HG02981 (cell line): ENCODE data around the gene HEPACAM.
"Not testable (repeated sequence)": the region's sequence is repeated elsewhere in the genome, so short reads cannot be mapped to it uniquely, and the experiment has no call there.

Experiments
- ATAC-seq: cut with Tn5 transposase; IDR thresholded peaks from one replicate; pipeline ENCODE4 v1.9.1; 2021; ENCODE audit warnings: mild to moderate bottlenecking, moderate library complexity; ENCODE audit not compliant: unreplicated experiment

Gene HEPACAM, protein sequence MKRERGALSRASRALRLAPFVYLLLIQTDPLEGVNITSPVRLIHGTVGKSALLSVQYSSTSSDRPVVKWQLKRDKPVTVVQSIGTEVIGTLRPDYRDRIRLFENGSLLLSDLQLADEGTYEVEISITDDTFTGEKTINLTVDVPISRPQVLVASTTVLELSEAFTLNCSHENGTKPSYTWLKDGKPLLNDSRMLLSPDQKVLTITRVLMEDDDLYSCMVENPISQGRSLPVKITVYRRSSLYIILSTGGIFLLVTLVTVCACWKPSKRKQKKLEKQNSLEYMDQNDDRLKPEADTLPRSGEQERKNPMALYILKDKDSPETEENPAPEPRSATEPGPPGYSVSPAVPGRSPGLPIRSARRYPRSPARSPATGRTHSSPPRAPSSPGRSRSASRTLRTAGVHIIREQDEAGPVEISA

DNA sequence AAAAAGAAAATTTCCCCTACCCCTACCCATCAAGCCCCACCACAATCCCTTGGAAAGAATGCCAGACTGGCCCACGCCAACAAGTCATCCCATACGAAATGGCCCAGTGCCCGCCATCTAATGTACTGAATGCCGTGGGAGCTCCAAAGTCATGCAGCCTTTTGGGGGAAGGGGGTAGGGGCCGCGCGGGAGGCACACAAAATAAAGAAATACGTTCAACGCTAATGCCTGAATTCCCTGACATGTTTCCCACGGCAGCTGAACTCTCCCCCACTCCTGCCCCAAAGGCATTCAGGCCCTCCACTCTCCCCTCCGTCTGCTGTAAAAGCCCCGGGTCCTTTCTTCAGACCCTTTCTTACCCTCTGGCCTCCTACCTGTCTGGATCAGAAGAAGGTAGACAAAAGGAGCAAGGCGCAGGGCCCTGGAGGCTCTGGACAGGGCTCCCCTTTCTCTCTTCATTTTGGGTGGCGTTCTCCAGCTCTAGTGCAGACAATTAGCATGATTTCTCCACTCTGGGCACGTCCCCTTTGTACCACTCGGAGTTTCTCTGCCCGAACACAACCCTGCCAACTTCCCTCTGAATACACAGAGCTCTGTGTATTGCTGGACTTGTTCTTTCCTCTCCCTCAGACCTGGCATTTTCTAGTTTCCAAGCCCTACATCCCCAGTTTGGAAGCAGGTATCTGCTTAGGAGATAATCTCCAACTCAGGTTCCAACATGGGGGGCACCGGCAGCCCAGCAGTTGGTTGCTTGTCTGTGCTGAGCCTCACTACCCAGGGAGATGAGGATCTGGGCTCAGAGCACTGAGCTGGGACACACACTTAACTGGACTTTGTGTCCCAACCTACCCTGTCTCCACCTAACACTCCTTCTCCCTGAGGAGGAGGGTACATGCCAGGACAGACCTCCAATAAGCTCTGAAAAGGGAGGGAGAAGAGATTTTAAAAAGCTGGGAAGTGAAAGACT is at the start of gene HEPACAM:
Gene HEPACAM, minus strand, starts transcription at position 500 of the 967 bp plus-strand sequence. Its CDS starts 41 bp downstream, at position 459.
- ATAC-seq, result no peak

GRCh38 chr11:124984512-124984854 is 48.6 kb upstream of the HEPACAM start:
- no peak for ATAC-seq

DNA sequence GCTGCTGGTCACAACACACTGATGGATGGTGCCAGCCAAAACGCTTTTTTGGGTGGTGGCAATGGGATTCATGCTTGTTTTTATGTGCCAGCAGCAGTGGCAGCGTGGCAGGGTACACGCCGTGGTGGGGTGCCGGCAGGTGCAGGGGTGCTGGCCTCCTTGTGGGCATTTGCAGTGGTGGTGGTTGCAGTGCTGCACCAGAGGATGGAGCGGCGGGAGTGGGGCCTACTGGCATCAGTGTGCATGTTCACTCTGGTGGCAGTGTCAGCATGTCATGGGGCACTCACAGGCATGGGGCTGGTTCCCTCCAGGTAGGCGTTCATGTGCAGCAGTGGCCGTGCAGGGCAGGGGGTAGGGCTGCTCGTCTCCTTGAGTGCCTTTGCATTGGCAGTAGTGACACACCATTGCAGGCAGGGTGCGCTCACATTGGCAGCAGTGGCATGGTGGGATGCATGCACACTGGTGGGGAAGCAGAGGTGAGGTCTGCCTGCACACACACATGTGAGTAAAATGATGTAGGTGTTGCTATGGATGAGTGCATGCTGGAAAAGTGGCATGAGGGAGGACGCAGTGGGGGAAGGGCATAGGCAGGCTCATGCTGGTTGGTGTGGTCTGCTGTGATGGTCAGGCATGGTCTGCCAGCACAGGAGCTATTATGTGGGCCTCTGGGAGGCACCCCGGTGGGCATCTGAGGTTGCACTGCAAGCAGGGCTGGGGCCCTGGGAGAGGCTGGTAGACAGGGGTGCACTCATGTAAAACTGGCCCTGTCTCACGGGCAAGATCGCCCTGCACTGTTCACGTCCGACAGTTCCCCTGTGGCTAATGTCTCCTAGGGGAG is 48.0 kb upstream of the HEPACAM start:
- no peak for ATAC-seq

- no peak for ATAC-seq
These were observed 46.2 kb upstream of the HEPACAM start for GRCh38 chr11:124982043-124982442.

DNA sequence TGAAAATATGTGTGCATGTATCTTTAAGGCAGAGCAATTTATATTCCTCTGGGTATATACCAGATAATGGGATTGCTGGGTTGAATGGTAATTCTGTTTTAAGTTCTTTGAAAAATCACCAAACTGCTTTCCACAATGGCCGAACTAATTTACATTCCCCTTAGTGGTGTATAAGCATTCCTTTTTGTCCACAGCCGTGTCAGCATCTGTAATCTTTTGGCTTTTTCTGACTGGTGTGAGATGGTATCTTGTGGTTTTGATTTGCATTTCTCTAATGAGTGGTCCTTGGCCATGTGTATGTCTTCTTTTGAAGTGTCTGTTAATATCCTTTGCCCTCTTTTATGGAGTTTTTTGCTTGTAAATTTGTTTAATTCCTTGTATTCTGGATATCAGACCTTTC is 42.5 kb upstream of the HEPACAM start:
- ATAC-seq, result no peak

DNA sequence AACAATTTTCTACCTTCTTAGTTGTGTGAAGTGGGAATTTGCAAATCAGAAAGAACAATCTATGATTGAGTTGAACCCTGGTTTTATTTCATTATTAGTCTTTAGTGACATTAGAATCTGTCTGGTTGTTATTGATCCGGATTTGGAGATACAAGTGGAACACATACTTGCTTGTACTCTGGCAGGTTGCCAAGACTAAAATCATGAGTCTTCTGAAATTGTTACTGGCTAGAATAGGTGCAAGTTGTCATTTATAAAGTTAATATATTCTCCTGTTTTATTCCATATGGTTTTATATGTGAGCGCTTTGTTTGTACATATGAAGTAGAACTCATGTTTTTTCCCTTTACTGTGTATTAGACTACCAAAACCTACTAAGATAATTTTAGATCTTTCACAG is 41.2 kb upstream of the HEPACAM start:
- no peak for ATAC-seq

- no peak for ATAC-seq
These were observed 40.7 kb upstream of the HEPACAM start for GRCh38 chr11:124976531-124976930.

- ATAC-seq, result no peak
These were observed 36.0 kb upstream of the HEPACAM start for GRCh38 chr11:124971810-124972209.

GRCh38 chr11:124970925-124971324 is 35.1 kb upstream of the HEPACAM start:
- ATAC-seq, result no peak

GRCh38 chr11:124968197-124968596 is 32.4 kb upstream of the HEPACAM start:
- not testable (repeated sequence) for ATAC-seq

GRCh38 chr11:124961972-124962609 is 26.2 kb upstream of the HEPACAM start:
- peak; percentile 94 for ATAC-seq

- ATAC-seq, result no peak
These were observed 19.2 kb upstream of the HEPACAM start for GRCh38 chr11:124955035-124955434.

- ATAC-seq, result no peak
These were observed 18.7 kb upstream of the HEPACAM start for GRCh38 chr11:124954590-124954955.

GRCh38 chr11:124953753-124954589 is 18.1 kb upstream of the HEPACAM start, which contains the start of gene CCDC15:
Gene CCDC15 (plus strand): TSS chr11:124954202. CDS start chr11:124954733, 531 bp downstream.
- peak; percentile 100 for ATAC-seq

DNA sequence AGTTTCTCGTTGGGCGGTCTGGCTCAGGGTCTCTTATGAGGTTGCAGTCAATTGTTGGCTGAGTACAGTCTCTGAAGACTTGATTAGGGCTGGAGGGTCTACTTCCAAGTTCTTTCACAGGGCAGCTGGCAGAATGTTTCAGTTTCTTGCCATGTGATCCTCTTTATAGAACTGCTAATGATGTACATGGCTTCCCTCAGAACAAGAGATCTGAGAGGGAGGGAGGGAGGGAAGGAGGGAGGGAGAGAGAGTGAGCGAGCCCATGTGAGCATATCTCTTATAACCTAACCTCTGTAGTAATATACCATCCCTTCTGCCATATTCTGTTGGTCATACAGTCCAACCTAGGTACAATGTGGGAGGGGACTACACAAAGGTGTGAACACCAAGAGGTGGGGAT is 15.5 kb upstream of the HEPACAM start:
- no peak for ATAC-seq

DNA sequence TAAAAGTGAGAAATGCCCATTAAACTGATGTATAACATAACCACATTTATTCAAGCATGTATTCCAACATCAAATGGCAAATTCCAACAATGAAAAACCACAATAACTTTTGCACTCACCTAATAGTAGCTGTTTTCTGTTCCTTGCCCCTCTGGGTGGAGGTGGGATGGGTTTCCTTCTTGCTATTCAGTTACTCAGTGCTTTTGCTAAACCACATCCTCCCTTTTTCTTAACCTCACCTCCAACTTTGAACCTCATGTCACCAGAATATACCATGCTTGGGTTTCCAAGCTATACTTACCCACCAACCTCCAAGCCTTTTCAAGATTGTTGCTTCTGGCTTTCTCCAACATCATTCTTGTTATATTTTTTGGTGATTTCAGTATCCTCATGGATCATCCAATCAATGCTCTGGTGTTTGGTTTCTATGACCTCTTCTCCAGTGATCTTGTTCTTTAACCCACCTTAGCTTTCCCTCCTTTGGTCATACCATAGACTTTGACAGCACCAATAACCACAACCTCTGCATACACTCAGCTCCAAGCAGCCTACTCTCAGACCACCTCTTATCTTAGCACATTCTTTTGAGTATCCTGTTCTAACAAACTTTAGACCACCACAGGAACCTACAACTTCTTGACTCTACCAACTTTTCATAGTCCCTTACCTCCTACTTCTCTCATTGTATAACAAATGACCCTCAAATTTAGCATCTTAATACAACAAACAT is 14.9 kb upstream of the HEPACAM start:
- ATAC-seq, result no peak

- no peak for ATAC-seq
These were observed 10.9 kb upstream of the HEPACAM start for GRCh38 chr11:124946735-124947141.

DNA sequence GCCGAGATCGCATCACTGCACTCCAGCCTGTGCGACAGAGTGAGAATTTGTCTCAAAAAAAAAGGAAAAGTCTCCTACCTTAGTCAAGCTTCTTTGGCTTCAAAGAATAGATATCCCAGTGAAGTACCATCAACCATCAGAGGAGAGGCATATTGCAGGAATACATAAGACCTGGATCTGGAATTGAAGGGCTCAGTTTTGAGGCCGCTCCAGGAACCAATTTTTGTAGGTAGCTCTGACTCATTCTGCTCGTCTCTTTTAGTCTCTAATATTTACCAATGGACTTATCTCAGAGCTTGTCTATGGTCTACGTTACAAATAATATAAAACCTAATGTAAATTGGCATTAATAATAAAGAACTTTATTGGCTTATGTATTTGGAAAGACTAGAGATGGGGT is 10.0 kb upstream of the HEPACAM start:
- ATAC-seq, result no peak

DNA sequence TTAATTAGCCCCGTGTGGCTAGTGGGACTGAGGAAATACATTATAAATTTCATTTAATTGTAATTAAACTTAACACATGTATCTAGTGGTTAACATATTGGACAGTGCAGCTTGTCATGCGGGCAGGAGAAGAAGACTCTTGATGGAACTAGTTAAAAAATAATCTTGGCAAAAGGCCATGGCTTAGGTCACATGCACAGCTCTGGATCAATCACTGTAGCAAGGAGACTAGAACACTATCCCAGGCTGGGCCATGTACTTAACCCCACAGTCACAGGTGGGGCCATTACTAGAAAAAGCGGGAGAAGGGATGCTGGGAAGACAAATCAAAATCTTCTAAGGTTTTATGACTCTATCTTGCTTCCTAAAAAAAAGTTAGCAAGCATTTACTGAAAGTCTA is 8.7 kb upstream of the HEPACAM start:
- ATAC-seq, result no peak
